ENCODE data around the gene ACADVL. TPM values are rescaled to one million over a fixed set of nuclear protein-coding genes. Genes with fewer than 3 reads are reported as not detected.
A peak's percentile ranks its signal among the peaks of the same experiment; 100 is the strongest.

Gene ACADVL
- total and polyA plus RNA-seq, 10 donors = 320 to 963 (median 586) TPM

DNA sequence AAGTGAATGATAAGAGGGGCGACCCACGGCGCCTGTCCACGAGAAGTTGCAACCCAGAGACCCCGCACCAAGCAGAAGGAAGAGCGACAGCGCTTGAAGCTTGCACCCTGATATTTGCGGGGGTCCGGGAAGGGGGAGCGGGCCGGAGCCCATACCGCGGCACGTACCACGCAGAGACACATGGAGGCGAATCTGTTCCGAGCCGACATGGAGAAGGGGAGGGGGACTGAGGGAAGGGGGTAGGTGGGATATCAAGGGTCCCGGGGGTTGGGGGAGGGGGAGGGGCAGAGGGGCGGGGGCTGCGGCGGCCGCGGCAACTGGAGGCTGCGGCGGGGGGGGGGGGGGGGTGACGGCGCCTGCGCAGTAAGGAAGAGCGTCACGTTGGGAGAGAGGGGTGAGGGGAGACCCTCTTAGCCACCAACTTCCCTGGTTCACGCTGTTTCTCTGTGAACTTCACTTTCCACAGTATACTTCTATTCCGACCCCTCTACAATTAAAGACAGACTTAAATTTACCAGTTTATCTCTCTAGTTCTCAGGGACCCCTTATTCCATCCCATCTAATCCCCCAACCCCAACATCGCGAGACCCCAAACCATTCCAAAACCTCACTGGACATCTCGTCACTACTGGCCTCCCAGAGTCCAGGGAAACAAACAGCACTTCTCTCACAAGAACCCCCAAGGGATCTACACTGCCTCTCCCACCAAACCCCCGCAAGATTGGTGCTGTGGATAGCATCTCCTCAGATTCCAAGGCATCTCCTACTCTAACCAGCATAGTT is 8.1 kb upstream of the ACADVL start:
- no peak overlapping the region for H3K4me3 ChIP-seq
- TF ChIP-seq POLR2A (IDR thresholded peaks at IDR 0.05) (no peak), POLR2AphosphoS5 (IDR thresholded peaks at IDR 0.05) (no peak)
- TF ChIP-seq, protein P1, sequence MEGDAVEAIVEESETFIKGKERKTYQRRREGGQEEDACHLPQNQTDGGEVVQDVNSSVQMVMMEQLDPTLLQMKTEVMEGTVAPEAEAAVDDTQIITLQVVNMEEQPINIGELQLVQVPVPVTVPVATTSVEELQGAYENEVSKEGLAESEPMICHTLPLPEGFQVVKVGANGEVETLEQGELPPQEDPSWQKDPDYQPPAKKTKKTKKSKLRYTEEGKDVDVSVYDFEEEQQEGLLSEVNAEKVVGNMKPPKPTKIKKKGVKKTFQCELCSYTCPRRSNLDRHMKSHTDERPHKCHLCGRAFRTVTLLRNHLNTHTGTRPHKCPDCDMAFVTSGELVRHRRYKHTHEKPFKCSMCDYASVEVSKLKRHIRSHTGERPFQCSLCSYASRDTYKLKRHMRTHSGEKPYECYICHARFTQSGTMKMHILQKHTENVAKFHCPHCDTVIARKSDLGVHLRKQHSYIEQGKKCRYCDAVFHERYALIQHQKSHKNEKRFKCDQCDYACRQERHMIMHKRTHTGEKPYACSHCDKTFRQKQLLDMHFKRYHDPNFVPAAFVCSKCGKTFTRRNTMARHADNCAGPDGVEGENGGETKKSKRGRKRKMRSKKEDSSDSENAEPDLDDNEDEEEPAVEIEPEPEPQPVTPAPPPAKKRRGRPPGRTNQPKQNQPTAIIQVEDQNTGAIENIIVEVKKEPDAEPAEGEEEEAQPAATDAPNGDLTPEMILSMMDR (IDR thresholded peaks at IDR 0.05 in 8 of 11, conservative IDR thresholded peaks at IDR 0.05 in 3 of 11) = no peak
- H3K9me3 ChIP-seq = no peaks in the 10 kb centered on the region
- peaks cover 18 to 64% (median 39%) of the 10 kb centered on the region in 6 donors for H3K4me1 ChIP-seq
- 56 to 76% (median 74%) methylated on average over 23 to 37 of the region's 37 CpGs for WGBS, 5 donors
- no peak overlapping the region for H3K27ac ChIP-seq
- H3K27me3 ChIP-seq (replicated peaks in 1 of 7) = no peaks in the 10 kb centered on the region
- intact Hi-C loops (cut with DNase I; ENCODE audit: low total_unique reads) = no loop called here
- DNase-seq = no peak
- no peaks in the 10 kb centered on the region for H3K36me3 ChIP-seq

DNA sequence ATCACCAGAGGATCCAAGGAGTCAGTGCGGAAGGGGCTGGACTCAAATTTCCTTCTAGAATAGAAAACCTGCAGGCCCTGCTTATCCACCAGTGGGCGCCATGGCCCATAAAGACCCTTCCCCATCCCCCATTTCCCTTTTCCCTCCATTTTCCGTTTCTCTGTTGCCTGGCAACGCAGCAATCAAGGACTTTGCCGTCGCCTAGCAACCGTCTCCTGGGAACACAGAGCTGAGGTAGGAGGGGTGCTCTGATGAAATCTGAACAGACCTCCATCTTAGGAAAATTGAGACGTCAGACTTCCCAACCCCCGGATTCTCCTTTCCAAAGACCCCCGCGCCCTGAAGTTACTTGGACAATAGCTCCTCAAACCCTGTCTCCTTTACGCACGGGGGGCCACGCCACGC is 5.8 kb upstream of the ACADVL start:
- Histone ChIP-seq H3K4me1 (peaks cover 28 to 69% (median 52%) of the 10 kb centered on the region in 6 donors), H3K27ac (peak overlapping the region in 7 of 8 donors; percentile 72 to 99 (median 79)), H3K9me3 (no peaks in the 10 kb centered on the region), H3K27me3 (replicated peaks in 1 of 7) (no peaks in the 10 kb centered on the region), H3K4me3 (peak overlapping the region; percentile 16 to 87 (median 61)), H3K36me3 (no peaks in the 10 kb centered on the region)
- TF ChIP-seq, protein P1 (IDR thresholded peaks at IDR 0.05 in 8 of 11, conservative IDR thresholded peaks at IDR 0.05 in 3 of 11) = peak in 8 of 11 experiments; percentile 19 to 51 (median 28)
- no peak for TF ChIP-seq POLR2AphosphoS5 (IDR thresholded peaks at IDR 0.05)
- intact Hi-C loops (cut with DNase I; ENCODE audit: low total_unique reads) = no loop called here
- WGBS, 5 donors = 3 to 5% (median 4%) methylated on average over 15 of the region's 15 CpGs
- no peak for DNase-seq

DNA sequence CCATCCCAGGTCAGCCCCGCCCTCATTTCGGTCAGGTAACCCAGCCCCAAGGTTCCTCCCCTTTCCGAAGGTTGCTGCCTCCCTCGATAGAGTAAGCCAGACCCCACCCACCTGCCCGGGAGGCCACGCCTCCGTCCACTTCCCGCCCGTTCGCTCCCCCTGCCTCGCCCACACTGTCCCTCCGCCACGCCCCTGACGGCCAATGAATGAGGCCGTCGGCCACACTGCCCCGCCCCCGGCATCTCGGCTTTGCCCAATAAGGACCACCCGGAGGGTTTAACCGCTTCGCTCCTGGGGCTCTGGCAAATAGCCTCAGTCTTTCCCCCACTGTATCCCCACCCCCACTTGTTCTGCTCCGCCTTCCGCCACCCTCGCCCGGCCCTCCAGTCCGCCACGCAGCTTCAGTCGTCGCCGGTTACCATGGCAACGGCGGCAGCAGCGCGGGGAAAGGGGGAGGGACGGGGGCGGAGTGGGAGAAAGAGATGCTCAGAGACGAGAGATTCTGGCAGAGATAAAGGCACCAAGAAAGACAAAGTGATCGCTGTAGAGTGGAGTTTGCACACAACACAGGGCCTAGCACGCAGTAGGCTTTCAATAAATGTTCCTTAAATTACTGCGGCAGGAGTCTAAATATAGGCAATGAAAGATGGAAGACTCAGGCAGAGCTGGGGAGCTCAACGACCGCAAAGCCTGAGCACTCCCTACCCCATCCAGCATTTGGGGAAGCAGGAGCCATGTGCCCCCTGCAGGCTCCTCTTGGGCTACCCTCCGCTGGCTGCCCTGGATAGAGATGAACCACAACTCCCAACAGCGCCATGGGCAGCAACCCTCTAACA is 5.2 kb upstream of the ACADVL start:
- H3K9me3 ChIP-seq = no peaks in the 10 kb centered on the region

More for the DNA sequence above, 5.2 kb upstream of the ACADVL start:
- intact Hi-C loops (cut with DNase I; ENCODE audit: low total_unique reads) = no loop called here
- peak; percentile 100 for DNase-seq
- Histone ChIP-seq H3K36me3 (no peaks in the 10 kb centered on the region), H3K4me3 (peak overlapping the region; percentile 44 to 87 (median 61)), H3K27ac (peak overlapping the region in 7 of 8 donors; percentile 72 to 99 (median 79)), H3K4me1 (peaks cover 34 to 75% (median 58%) of the 10 kb centered on the region in 6 donors), H3K27me3 (replicated peaks in 1 of 7) (no peaks in the 10 kb centered on the region)
- TF ChIP-seq, protein P1 (IDR thresholded peaks at IDR 0.05 in 8 of 11, conservative IDR thresholded peaks at IDR 0.05 in 3 of 11) = peak in 10 of 11 experiments; percentile 19 to 65 (median 42)
- no peak for TF ChIP-seq POLR2A (IDR thresholded peaks at IDR 0.05)
- TF ChIP-seq POLR2AphosphoS5 (IDR thresholded peaks at IDR 0.05) = peak; percentile 6 to 83 (median 68)
- 0 to 1% (median 0%) methylated on average over 44 to 45 of the region's 45 CpGs for WGBS, 5 donors
